Suprapubic skin (tissue), 3 donors: ENCODE results near the gene TCP10L.
"Not testable (repeated sequence)": the region's sequence is repeated elsewhere in the genome, so short reads cannot be mapped to it uniquely, and the experiment has no call there.

Source experiments
- EP300 ChIP-seq: sonication (generic); formaldehyde crosslinking; IDR thresholded peaks from one replicate; pipeline ENCODE4 v1.6.1; 2017; ENCODE audit warnings: antibody characterized with exemption
- POLR2A ChIP-seq, 2 donors: fragments of 450-650 bp; IDR thresholded peaks; one replicate each; pipeline ENCODE4 v1.6.1; 2017; ENCODE audit warnings: antibody characterized with exemption in 2 of 2, mild to moderate bottlenecking in 2 of 2, moderate library complexity in 2 of 2
- TF ChIP-seq, protein P1 (sequence below), 2 donors: fragments of 200-600 bp in 1 of 2; fragments of 450-650 bp in 1 of 2; sonication (generic) in 1 of 2; IDR thresholded peaks; one replicate each; pipeline ENCODE4 v1.5.1; 2016 to 2019; ENCODE audit warnings: antibody characterized with exemption in 2 of 2, mild to moderate bottlenecking in 1 of 2, moderate library complexity in 1 of 2

DNA sequence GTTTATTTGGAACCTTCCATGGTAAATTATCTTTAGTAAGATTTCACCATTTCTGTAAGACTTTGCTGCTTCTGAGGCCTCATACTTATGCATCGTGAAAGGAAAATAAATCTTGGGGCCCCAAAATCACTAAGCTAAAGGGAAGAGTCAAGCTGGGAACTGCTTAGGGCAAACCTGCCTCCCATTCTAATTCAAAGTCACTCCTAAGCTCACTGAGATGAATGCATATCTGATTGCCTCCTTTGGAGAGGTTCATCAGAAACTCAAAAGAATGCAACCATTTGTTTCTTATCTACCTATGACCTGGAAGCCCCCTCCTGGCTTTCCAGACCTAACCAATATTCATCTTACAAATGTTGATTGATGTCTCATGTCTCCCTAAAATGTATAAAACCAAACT is 23.8 kb downstream of the TCP10L start:
- TF ChIP-seq POLR2A (IDR thresholded peaks at IDR 0.05); EP300: not testable (repeated sequence)
- TF ChIP-seq, protein P1, sequence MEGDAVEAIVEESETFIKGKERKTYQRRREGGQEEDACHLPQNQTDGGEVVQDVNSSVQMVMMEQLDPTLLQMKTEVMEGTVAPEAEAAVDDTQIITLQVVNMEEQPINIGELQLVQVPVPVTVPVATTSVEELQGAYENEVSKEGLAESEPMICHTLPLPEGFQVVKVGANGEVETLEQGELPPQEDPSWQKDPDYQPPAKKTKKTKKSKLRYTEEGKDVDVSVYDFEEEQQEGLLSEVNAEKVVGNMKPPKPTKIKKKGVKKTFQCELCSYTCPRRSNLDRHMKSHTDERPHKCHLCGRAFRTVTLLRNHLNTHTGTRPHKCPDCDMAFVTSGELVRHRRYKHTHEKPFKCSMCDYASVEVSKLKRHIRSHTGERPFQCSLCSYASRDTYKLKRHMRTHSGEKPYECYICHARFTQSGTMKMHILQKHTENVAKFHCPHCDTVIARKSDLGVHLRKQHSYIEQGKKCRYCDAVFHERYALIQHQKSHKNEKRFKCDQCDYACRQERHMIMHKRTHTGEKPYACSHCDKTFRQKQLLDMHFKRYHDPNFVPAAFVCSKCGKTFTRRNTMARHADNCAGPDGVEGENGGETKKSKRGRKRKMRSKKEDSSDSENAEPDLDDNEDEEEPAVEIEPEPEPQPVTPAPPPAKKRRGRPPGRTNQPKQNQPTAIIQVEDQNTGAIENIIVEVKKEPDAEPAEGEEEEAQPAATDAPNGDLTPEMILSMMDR (IDR thresholded peaks at IDR 0.05), result not testable (repeated sequence)
